Measurements from ENCODE around the gene ZSCAN21. TPM values are rescaled to one million over a fixed set of nuclear protein-coding genes. Genes with fewer than 3 reads are reported as not detected.
A peak's percentile ranks its signal among the peaks of the same experiment; 100 is the strongest.

Gene ZSCAN21
- total RNA-seq, 2 donors from 2014 or later, result 3.7 to 6.5 TPM

DNA sequence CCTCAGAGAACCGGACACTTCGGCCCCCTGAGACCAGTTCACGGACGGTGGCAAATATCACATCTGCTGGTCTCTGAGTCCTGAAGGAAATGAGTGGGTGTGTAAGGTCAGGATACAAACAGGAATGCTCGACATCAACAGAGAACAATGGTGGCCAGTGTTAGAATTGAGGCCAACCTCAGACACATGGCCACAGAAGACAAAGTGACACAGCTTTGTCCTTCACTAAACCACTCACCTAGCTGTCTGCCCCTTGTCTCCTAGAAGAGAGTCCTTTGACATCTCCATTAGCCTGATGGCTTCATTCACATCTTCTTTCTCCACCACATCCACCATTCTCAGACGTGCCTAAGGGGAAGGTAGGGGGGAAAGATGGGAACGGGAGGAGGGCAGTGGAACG is 43.5 kb downstream of the ZSCAN21 start:
- no peak overlapping the region for H3K4me3 Mint-ChIP-seq
- H3K36me3 Mint-ChIP-seq (ENCODE audit: low read depth), result peaks cover 94% of the 10 kb centered on the region
- no peak overlapping the region for H3K27ac Mint-ChIP-seq

DNA sequence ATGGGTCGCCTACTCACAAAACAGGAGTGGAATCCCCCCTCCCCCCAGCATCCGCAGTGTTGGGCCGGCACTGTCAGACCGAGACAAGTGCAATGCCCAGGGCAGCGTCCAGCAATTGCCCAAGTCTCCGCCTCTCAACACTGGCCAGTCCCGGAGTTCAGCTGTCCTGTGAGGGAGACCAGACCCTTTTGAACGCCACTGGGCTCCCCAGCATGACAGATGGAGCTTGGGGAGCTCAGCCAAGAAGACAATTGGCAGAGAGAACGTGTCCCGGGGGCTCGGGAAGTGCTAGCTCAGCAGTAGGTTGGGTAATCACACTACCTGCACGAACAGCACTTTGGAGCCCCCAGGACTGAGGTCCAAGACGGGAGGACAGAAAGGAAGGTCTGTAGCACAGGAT is 43.9 kb downstream of the ZSCAN21 start:
- Mint-ChIP-seq H3K27ac (no peak overlapping the region), H3K36me3 (ENCODE audit: low read depth) (peaks cover 98% of the 10 kb centered on the region), H3K4me1 (peaks cover 25% of the 10 kb centered on the region), H3K4me3 (no peak overlapping the region), H3K27me3 (no peaks in the 10 kb centered on the region), H3K9me3 (no peaks in the 10 kb centered on the region)
- no peak for ATAC-seq (replicated peaks)

More for the DNA sequence above, 43.5 kb downstream of the ZSCAN21 start:
- Mint-ChIP-seq H3K9me3 (no peaks in the 10 kb centered on the region), H3K4me1 (peaks cover 20% of the 10 kb centered on the region), H3K27me3 (no peaks in the 10 kb centered on the region)
- ATAC-seq (replicated peaks), result no peak

DNA sequence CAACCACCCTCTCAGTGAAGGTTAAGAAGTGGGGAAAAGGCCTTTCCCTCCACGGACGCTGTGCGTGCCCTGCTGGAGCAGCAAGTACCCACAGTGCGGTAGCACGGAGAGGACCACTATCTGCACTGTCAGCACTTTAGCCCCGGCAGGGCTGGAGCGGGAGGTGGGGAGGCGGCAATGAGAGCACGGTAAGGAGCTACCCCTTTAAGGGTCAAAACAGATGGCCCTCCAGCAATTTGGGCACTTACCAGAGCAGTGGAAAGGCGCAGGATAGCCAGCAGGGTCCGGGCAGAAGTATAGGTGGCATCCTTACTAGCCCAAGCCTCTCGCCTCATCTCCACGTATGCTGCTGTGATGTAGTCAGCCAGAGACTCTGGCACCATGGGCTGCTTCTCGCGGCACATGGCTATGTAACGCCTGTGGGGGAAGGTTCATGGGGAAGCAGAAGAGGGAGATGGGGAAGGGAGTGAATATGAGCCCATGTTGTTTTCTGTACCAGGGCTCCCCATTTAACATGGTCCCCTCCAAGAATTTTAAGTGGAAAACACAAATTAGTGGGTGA is 44.4 kb downstream of the ZSCAN21 start:
- H3K4me1 Mint-ChIP-seq, result peaks cover 30% of the 10 kb centered on the region
- ATAC-seq (replicated peaks), result no peak

DNA sequence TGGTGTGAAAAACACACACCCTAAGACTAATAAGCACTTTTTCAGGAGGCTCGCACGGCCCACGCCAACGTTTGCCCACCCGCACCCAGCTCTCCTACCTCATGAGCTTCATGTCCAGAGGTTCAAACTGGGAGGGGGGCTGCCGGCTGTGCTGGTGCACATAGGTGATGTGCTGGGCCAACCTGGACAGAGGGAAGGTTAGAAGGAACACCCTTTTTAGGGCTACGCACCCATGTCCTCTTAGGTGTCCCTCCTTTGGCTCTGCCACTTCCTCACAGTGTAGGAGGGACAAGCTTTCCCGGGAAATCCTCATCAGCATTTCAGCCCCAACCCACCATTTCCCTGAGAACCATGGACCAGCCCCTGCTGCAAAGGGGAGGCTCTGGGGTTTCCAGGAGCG is 45.7 kb downstream of the ZSCAN21 start:
- H3K27ac Mint-ChIP-seq, result no peak overlapping the region
- peaks cover 100% of the 10 kb centered on the region for H3K36me3 Mint-ChIP-seq (ENCODE audit: low read depth)
- no peaks in the 10 kb centered on the region for H3K9me3 Mint-ChIP-seq
- peaks cover 32% of the 10 kb centered on the region for H3K4me1 Mint-ChIP-seq
- H3K4me3 Mint-ChIP-seq, result no peak overlapping the region
- H3K27me3 Mint-ChIP-seq, result no peaks in the 10 kb centered on the region
- ATAC-seq (replicated peaks), result no peak

More for the DNA sequence above, 44.4 kb downstream of the ZSCAN21 start:
- Mint-ChIP-seq H3K4me3 (no peak overlapping the region), H3K27ac (no peak overlapping the region), H3K36me3 (ENCODE audit: low read depth) (peaks cover 100% of the 10 kb centered on the region), H3K9me3 (no peaks in the 10 kb centered on the region), H3K27me3 (no peaks in the 10 kb centered on the region)

DNA sequence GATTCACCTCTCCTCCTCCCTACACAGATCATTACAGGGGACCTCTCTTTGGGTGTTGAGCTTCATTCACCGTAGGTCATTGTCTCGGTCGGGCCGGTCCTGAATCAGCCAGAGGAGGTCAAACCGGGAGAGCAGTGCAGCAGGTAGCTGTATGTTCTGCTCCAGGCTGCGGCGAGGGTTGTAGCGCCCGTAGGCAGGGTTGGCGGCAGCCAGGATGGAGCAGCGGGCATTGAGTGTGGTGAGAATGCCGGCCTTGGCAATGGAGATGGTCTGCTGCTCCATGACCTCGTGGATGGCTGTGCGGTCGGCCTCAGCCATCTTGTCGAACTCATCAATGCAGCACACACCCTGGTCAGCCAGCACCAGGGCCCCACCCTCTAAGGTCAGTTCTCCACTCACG is 46.1 kb downstream of the ZSCAN21 start:
- Mint-ChIP-seq H3K4me1 (peaks cover 28% of the 10 kb centered on the region), H3K4me3 (no peak overlapping the region), H3K27me3 (no peaks in the 10 kb centered on the region), H3K27ac (no peak overlapping the region), H3K36me3 (ENCODE audit: low read depth) (peaks cover 100% of the 10 kb centered on the region), H3K9me3 (no peaks in the 10 kb centered on the region)
- ATAC-seq (replicated peaks), result no peak

DNA sequence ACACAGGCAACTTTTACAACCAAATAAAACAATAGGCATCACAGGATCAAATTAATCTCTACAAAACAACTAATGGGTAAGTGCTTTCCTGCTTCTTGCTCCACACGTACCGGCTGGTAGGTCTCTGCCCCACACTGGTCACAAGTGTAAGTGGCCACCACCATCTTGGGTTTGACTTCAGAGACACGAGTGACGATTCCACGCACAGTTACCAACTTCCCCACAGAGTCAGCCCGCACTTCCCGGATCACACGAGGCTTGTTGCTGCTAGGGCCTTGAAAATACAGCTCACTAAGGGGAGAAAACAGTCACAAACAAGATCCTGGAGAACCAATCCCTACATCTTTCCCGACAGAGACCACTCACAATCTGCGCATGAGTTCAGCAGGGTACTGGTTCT is 49.3 kb downstream of the ZSCAN21 start:
- peak overlapping the region; percentile 89 for H3K4me3 Mint-ChIP-seq
- H3K4me1 Mint-ChIP-seq, result peaks cover 28% of the 10 kb centered on the region
- ATAC-seq (replicated peaks), result no peak
- H3K27me3 Mint-ChIP-seq, result no peaks in the 10 kb centered on the region
- no peaks in the 10 kb centered on the region for H3K9me3 Mint-ChIP-seq
- H3K36me3 Mint-ChIP-seq (ENCODE audit: low read depth), result peaks cover 89% of the 10 kb centered on the region
- peak overlapping the region; percentile 76 for H3K27ac Mint-ChIP-seq

DNA sequence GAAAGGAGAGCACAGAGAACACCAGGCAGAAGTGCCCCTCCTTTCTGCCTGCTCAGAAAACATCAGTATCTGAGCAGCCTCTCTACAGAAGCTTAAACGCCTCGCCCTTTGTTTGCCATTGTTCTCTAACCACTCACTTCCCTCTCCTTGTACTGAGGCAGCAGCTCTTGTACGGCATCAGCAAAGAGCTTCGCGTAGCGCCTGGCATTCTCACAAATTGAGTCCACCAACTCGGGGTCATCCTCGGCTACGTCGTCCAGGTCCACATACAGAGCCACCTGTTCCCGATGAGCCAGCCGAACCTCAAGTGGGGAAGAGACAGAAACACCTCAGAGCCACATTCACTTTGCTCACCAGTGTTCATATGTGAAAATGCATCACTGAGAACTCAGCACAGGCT is 49.9 kb downstream of the ZSCAN21 start:
- H3K27ac Mint-ChIP-seq, result peak overlapping the region; percentile 90
- peak overlapping the region; percentile 89 for H3K4me3 Mint-ChIP-seq
- ATAC-seq (replicated peaks), result no peak
- no peaks in the 10 kb centered on the region for H3K9me3 Mint-ChIP-seq
- H3K4me1 Mint-ChIP-seq, result peaks cover 28% of the 10 kb centered on the region
- H3K27me3 Mint-ChIP-seq, result no peaks in the 10 kb centered on the region
- H3K36me3 Mint-ChIP-seq (ENCODE audit: low read depth), result peaks cover 86% of the 10 kb centered on the region

DNA sequence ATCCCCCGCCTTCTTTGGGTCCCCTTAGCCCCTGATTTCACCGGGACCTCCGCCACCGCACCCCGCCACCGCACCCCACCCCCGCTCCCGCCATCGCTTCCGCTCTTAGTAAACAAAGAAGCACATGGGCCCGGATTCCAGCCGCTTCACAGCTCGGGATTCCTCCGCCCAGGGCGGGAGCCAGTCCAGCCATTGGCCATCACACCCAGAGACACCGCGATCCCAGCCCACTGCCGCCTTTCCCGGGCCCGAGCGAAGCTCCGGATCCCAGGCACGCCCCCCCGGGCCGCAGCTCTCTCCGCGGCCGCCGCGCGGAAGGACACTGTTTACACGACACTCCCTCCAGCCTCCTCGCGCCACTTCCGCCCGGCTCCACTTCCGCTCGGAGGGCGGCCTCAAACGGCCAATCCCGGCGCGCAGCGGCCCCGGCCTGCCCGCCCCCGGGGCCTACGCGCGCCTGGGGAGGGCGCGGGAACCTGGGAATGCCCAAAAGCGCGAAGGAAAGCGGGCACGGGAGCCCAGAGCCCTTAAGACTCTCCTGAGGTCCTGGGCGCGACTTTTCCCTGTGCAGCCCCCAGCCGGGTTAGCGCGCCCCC is 50.9 kb downstream of the ZSCAN21 start:
- H3K4me1 Mint-ChIP-seq, result peaks cover 28% of the 10 kb centered on the region
- ATAC-seq (replicated peaks), result peak; percentile 83

DNA sequence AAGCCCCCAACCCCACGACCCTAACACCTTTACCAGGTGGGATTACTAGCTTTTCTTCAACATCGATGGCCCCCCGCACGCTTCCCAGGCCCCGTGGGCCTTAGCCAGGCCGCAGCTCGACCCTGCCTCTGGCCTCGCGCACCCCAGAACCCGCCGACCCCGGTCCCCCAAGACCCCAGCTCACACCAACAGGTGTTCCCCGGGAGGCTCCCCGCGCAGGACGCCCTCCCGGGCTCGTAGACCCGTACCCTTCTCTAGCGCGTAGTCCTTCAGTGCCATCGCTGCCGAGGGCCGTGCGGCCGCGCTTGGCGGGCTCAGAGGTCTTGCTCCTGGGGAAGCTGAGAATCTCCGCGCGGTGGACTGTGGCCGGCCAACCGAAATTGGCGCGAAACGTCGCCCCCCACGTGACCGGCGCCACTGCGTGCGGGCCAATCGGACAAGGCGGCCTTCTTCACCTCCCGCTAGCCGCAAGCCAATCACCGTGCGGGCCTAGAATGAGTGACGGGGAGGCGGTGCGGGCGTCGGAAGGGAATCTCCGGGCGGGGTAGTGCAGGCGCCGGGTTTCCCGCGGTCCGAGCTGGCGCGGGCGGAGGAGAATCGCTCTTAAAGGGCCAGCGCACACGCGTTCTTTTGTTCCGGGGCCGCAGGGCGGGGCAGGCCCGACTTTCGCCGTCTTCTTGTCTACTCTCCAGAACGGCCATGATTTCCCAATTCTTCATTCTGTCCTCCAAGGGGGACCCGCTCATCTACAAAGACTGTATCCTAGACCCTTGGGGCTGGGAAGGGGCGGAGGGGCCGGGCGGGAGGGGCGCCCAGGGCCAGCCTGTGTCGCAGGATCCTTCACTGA is 51.7 kb downstream of the ZSCAN21 start, which contains the start of the genes AP4M1 and MCM7:
Gene AP4M1 (plus strand): TSS at position 628 of the 847 bp plus-strand sequence. CDS start 72 bp downstream, at position 700.
Gene MCM7 (minus strand): TSS at position 382 of the 847 bp plus-strand sequence. CDS start 103 bp downstream, at position 279.
- Mint-ChIP-seq H3K4me3 (peak within 1 kb of the TSS; percentile 89), H3K4me1 (peaks cover 28% of the 10 kb centered on the region), H3K27ac (peak within 1 kb of the TSS; percentile 90), H3K9me3 (no peaks in the 10 kb centered on the region), H3K36me3 (ENCODE audit: low read depth) (peaks cover 68% of the 10 kb centered on the region), H3K27me3 (no peaks in the 10 kb centered on the region)
- ATAC-seq (replicated peaks), result peak; percentile 93

More for the DNA sequence above, 50.9 kb downstream of the ZSCAN21 start:
- Mint-ChIP-seq H3K27ac (peak overlapping the region; percentile 90), H3K9me3 (no peaks in the 10 kb centered on the region), H3K36me3 (ENCODE audit: low read depth) (peaks cover 75% of the 10 kb centered on the region), H3K27me3 (no peaks in the 10 kb centered on the region), H3K4me3 (peak overlapping the region; percentile 89)

DNA sequence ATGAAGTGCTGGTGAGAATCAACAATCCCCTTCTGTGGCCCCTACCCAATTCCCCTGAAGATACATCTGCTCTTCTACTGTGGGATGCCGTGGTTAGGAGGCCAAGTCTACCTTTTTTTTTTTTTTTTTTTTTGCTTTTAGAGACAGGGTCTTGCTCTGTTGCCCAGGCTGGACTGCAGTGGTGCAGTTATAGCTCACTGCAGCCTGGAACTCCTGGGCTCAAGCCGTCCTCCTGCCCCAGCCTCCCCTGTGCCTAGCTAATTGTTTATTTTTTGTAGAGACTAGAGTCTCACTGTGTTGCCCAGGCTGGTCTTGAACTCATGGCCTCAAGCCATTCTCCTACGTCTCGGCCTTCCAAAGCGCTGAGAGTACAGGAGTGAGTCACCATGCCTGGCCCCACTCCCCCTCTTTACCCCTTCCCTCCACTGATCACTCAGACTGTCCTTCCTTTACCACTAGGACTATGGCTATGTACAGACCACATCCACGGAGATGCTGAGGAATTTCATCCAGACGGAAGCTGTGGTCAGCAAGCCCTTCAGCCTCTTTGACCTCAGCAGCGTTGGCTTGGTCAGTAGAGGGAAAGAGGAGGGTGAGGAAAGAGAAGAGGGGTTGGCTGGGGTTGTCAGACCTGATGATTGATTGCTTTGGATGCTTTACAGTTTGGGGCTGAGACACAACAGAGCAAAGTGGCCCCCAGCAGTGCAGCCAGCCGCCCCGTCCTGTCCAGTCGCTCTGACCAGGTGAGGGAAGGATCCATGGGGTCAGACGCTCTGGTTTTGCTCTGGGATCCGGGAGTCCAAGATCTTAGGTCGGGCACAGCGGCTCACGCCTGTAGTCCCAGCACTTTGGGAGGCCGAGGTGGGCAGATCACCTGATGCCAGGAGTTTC is 53.6 kb downstream of the ZSCAN21 start:
- Mint-ChIP-seq H3K36me3 (ENCODE audit: low read depth) (peaks cover 66% of the 10 kb centered on the region), H3K4me1 (peaks cover 23% of the 10 kb centered on the region), H3K27me3 (no peaks in the 10 kb centered on the region), H3K4me3 (peak overlapping the region; percentile 89), H3K9me3 (no peaks in the 10 kb centered on the region), H3K27ac (peak overlapping the region; percentile 87)
- ATAC-seq (replicated peaks), result no peak

DNA sequence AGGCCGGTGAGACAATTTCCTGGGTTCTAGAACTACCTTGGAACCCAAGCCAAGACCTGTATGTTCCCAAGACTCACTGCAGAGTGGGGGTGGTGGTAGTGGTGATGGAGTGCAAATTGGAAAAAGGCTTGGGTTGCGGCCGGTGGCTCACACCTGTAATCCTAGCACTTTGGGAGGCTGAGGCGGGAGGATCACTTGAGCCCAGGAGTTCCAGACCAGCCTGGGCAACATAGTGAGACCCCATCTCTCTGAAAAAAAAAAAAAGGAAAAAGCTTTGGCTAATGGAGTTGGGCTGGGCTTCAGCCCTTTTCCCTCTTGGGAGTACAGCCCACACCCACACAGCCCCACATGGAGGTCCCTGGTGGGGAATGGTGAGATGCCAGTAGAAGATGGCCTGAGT is 56.0 kb downstream of the ZSCAN21 start:
- Mint-ChIP-seq H3K4me3 (no peak overlapping the region), H3K4me1 (peaks cover 5% of the 10 kb centered on the region), H3K27me3 (no peaks in the 10 kb centered on the region), H3K36me3 (ENCODE audit: low read depth) (peaks cover 66% of the 10 kb centered on the region), H3K27ac (no peak overlapping the region), H3K9me3 (no peaks in the 10 kb centered on the region)
- no peak for ATAC-seq (replicated peaks)

DNA sequence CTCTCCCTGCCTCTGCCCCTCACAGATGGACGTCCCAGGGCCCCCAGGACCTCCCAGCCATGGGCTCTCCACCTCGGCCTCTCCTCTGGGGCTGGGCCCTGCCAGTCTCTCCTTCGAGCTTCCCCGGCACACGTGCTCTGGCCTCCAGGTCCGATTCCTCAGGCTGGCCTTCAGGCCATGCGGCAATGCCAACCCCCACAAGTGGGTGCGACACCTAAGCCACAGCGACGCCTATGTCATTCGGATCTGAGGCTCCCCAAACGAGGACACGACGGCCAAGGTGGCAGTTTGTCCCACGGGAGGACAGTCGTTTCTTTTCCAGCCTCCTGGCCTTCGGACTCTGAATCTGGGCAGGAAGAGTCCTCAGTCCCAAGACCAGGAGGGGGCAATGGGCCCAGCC is 57.1 kb downstream of the ZSCAN21 start:
- ATAC-seq (replicated peaks), result no peak
- Mint-ChIP-seq H3K36me3 (ENCODE audit: low read depth) (peaks cover 66% of the 10 kb centered on the region), H3K9me3 (no peaks in the 10 kb centered on the region), H3K27ac (no peak overlapping the region), H3K27me3 (no peaks in the 10 kb centered on the region), H3K4me3 (no peak overlapping the region), H3K4me1 (peaks cover 5% of the 10 kb centered on the region)

DNA sequence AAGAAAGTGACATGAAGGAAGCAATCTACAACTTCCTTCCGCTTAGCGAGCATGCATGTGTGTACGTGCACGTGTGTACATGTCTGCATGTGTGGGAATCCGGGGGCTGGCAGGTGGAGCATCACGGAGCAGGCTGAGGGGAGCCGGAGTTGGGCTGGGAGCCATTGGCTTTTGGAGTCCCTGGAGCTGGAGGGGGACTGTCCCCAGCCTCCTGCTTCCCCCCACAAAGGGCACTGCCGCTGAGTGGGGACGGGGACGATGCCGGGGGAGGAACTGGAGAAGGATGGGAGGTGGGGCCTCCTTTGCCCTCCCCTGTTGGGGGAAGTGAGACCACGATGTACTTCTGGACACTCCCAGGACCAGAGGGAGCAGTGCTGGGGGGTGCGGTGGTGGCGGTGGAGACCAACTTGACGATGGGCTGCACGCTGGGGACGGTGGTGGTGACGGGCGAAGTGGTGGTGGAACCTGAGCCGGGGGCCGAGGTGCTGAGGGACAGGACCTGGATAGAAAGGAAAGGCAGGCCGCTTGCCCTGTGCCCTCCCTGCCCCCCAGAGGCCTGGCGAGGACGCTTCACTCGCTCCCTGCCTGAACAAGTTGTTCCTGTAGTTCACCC is 57.7 kb downstream of the ZSCAN21 start:
- Mint-ChIP-seq H3K27ac (no peak overlapping the region), H3K36me3 (ENCODE audit: low read depth) (peaks cover 69% of the 10 kb centered on the region), H3K9me3 (no peaks in the 10 kb centered on the region), H3K27me3 (no peaks in the 10 kb centered on the region), H3K4me1 (peaks cover 5% of the 10 kb centered on the region), H3K4me3 (no peak overlapping the region)
- ATAC-seq (replicated peaks), result no peak

Data from activated T-helper 17 cell treated with anti-CD3 and anti-CD28 coated beads, Interleukin-2, amount 50 U/mL, for 72 hours (primary cell).